ENCODE measurements around the gene GPR75.
A peak's percentile ranks its signal among the peaks of the same experiment; 100 is the strongest.
"Not testable (repeated sequence)": the region's sequence is repeated elsewhere in the genome, so short reads cannot be mapped to it uniquely, and the experiment has no call there.

The GPR75 gene

DNA sequence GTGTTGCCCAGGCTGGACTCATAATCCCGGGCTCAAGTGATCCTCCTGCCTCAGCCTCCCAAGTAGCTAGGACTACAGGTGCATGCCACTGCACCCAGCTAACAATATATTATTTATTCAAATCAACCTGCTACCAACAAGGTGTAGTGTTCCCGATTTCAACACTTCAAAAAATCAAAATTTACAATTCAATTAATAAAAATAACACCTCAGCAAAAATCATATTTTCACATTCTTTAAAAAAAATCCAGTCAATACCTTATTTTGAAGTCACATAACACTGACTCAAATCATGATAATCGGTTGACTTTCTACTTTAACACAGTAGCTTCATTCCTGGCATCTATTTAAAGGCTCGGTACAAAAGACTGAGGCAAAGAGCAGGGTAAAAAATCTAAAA, 7.2 kb downstream of the GPR75 start:
- DNase-seq (ENCODE audit: low spot score): no peak

DNA sequence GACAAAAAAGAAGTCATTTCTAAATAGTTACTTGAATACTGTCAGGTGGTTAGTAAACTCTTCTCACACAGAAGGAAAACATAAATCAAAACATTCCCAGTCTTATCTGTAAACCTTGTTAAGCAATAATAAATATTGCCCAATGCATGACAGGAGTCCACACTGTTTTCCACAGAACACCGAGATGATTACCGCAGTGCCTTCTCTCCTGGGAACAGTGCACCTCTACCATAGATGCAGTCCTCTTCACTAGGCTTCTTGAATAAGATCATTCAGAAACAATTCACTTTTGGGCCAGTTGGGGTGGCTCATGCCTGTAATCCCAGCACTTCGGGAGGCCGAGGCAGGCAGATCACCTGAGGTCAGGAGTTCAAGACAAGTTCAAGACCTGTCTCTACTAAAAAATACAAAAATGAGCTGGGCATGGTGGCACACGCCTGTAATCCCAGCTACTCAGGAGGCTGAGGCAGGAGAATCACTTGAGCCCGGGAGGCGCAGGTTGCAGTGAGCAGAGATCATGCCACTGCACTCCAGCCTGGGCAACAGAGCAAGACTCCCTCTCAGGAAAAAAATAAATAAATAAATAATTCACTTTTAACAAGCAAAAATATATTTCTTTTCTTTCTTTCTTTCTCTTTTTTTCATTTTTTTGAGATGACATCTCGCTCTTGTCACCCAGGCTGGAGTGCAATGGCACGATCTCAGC, 8.6 kb downstream of the GPR75 start:
- not testable (repeated sequence) for DNase-seq (ENCODE audit: low spot score)

DNA sequence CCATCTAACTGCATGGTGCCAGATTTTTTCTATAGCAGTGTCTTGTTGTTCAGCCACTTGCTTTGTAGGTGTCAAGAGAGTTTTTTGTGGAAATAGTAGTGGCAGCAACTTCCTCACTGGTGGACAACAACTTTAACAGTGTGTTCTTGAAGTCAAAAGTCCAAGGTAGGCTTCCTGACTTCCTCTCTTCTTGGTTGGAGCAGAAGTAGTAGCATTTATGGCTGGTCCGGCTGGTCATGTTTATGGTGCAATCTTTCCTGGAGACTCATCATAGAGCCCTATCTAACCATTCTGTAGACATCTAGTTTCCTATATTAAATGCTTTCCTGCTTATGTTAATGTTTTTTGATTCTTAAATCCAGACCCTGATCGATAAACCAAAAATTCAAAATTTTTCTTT, 11.7 kb downstream of the GPR75 start:
- DNase-seq (ENCODE audit: low spot score): no peak

DNA sequence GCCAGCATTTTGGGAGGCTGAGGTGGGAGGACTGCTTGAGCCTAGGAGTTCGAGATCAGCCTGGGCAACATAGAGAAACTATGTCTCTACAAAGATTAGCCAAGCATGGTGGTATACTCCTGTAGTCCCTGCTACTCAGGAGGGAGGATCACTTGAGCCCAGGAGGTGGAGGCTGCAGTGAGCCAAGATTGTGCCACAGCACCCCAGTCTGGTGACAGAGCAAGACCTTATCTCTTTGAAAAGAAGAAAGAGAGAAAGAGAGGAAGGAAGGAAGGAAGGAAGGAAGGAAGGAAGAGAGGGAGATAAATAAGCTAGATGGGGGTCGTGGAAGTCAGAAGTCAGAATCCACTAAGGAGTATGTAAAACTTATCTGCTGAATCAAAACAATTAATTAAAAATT, 16.2 kb downstream of the GPR75 start:
- no peak for DNase-seq (ENCODE audit: low spot score)

DNA sequence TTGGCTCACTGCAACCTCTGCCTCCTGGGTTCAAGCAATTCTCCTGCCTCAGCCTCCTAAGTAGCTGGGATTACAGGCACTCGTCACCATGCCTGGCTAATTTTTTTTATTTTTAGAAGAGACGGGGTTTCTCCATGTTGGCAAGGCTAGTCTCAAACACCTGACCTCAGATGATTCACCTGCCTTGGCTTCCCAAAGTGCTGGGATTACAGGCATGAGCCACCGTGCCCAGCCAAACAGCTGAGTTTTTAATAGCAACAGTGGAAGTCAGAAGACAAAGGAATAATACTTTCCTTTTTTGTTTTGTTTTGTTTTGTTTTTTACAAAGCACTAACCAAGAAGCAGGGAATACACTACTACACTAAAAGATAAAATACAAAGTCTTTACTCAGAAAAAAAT, 16.9 kb downstream of the GPR75 start:
- DNase-seq (ENCODE audit: low spot score): no peak

DNA sequence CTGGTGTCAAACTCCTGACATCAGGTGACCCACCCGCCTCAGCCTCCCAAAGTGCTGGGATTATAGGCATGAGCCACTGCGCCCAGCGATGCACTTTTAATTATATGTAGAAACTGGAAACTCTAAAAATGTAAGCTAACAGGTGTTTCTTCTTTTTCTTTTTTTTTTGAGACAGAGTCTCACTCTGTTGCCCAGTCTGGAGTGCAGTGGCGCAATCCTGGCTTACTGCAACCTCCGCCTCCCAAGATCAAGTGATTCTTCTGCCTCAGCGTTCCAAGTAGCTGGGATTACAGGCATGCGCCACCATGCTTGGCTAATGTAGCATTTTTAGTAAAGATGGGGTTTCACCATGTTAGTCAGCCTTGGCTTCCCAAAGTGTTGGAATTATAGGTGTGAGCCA, 18.1 kb downstream of the GPR75 start:
- not testable (repeated sequence) for DNase-seq (ENCODE audit: low spot score)

DNA sequence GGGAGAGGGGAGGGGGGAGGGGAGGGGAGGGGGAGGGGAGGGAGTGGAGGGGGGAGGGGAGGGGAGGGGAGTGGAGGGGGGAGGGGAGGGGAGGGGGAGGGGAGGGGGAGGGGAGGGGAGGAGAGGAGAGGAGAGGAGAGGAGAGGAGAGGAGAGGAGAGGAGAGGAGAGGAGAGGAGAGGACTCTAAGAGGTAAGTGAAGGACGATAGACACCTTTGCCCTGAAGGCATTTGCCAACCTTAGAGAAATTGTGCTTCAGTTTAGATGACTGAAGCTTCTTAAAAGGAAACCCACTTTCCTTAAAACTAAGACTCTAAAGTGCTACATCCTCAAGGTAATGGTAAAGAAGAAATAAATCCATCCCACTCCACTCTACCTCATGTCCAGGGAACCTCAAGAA, 19.2 kb downstream of the GPR75 start:
- no peak for DNase-seq (ENCODE audit: low spot score)

DNA sequence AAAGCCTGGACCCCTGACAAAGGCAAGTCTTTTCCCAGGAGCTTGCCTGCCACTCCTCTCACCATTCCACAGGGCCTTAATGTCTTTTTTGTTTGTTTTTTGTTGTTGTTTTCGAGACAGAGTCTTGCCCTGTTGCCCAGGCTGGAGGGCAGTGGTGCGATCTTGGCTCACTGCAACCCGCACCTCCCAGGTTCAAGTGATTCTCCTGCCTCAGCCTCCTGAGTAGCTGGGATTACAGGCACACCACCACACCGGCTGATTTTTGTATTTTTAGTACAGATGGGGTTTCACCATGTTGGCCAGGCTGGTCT, 29.8 kb downstream of the GPR75 start:
- not testable (repeated sequence) for DNase-seq (ENCODE audit: low spot score)

DNA sequence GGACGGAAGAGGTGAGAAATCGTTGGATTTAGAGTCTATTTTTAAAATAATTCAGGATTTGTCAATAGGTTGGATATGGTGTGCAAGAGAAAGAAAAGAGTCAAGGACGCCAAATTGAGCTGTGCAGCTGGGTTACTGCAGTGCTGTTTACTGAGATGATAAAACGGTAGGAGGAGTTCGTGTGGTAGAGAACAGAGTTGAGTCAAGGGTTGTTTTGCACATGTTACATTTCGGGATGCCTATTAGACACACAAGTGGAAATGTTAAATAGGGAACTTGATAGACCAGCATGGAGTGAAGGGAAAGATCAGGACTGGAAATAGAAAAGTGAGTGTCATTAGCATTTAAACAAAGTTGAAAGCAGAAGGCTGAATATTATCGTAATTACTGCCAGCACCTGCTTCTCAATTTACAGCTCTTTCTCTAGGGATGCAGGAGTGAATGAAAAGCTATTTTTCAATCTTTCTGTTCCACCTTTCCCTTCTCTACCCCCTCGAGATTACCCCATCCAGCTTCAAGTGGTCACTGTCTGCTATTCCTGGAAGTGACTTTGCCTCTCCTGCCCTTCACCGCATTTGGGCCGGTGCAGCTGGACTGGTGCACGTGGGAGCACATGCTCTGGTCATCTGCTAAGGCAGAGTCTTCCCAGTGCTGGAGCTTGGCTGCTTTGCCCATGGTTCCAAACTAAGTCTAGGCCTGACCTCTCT, 30.3 kb downstream of the GPR75 start:
- no peak for DNase-seq (ENCODE audit: low spot score)

DNA sequence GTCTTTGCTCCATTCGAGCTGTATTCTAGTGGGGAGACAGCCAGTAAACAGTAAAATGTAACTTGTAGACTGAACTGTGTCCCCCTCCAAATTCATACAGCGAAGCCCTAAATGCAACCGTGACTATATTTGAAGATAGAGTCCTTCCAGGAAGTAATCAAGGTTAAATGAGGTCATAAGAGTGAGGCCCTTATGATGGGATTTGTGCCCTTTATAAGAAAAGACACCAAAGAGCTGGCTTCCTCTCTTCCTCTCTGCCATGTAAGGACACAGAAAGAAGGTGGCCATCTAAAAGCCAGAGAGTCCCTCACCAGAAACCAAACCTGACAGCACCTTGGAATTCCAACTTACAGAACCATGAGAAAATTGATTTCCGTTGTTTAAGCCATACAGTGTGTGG, 31.4 kb downstream of the GPR75 start:
- no peak for DNase-seq (ENCODE audit: low spot score)

DNA sequence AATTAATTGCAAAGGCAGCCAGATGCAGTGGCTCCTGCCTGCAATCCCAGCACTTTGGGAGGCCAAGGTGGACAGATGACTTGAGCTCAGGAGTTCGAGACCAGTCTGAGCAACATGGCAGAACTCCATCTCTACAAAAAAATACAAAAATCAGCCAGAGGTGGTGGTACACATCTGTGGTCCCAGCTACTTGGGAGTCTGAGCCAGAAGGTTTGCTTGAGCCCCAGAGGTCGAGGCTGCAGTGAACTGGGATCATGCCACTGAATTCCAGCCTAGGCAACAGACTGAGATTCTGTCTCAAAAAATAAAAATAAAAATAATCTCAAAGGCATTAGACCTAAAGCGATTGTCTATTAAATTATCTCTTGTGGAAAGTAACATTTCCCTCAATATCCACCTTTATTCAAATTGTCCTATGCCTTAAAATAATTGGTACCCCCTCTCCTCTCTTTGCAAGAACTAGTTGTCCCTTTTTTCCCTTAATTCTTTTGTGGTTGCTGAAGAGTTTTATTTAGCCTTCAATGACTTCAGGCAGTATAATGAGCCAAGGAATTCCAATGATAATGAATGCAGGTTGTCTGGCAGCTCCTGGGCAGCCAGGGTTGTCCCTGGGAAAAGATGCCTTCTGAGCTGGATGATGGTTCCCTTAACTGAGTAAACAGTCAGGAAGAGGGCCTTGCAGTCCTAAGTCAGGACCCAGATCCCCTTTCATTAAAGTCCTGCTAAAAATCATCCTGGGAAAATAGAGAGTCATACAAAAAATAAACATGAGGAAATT, 32.2 kb downstream of the GPR75 start:
- no peak for DNase-seq (ENCODE audit: low spot score)

DNA sequence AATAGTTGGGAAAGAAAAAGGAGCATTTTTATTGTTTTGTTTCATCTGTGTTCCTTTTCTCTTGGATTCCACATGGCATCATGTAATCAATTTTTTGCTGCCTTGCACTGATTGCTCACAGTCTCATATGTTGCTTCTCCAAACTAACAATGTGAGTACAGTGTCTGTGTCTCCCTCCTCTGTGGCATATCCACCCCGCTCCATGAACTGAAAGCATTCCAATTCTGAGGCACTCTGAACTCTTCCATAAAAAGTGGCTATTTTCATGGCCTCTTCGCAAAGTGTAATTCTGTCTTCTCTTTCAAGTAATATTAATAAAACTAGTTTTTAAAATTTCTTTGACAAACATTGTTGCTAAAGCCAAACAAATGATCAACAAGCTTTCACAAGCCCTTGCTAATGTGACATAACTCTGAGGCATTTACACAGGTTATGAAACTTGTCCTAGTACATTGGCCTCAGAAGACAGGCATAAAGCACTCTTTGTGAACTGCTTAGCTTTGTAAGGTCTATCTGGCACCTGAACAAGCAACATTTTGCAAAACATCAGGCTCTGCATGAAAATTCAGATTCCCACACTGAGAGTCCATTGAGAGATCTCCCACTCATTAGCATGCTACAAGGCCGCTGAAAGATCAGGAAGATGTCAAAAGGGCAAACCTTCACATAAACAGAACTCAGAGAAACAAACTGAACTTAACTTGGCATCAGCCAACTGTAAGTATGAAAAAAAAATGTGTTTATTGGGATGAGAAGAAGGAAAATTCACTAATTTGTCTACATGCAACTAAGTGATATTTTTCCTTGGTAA, 33.0 kb downstream of the GPR75 start:
- no peak for DNase-seq (ENCODE audit: low spot score)

DNA sequence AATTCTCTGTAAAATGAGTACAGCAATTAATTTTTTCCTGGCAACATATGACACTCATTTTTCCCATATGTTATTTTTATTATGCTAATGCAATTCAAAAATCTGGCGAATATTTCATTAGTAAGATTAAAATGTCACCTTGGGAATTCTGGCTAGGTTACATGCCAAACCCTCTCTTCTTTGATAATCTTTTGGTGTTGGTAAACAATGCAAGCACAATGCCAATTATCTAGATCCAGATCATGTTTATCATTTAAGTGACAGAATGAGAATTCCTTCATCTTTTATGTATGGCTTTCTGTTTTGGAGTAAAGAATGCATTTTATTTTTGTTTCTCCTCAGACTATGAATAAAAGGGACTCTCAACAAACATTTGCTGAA, 33.7 kb downstream of the GPR75 start:
- DNase-seq (ENCODE audit: low spot score): no peak

DNA sequence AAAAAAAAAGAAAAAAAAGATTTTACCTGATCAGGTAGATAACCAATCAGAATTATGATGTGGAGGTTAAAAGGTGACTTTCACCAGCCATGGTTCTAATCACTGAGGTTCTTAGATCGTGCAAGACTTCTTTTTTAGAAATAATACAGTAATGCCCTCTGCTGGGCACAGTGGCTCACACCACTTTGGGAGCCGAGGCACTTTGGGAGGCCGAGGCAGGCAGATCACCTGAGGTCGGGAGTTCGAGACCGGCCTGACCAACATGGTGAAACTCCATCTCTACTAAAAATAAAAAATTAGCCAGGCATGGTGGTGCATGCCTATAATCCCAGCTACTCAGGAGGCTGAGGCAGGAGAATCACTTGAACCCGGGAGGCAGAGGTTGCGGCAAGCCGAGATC, 36.1 kb downstream of the GPR75 start:
- DNase-seq (ENCODE audit: low spot score): peak; percentile 52

DNA sequence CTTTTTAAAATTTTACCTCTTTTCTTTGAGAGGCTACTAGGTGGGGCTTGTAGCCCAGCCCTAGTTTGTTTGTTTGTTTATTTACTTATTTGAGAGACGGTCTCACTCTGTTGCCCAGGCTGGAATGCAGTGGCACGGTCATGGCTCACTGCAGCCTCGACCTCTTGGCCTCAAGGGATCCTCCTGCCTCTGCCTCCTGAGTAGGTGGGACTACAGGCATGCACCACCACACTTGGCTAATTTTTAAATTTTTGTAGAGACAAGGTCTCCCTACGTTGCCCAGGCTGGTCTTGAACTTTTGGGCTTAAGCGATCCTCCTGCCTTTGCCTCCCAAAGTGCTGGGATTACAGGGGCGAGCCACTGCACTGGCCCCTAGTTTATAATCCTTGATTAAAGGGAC, 38.0 kb downstream of the GPR75 start:
- DNase-seq (ENCODE audit: low spot score): no peak

DNA sequence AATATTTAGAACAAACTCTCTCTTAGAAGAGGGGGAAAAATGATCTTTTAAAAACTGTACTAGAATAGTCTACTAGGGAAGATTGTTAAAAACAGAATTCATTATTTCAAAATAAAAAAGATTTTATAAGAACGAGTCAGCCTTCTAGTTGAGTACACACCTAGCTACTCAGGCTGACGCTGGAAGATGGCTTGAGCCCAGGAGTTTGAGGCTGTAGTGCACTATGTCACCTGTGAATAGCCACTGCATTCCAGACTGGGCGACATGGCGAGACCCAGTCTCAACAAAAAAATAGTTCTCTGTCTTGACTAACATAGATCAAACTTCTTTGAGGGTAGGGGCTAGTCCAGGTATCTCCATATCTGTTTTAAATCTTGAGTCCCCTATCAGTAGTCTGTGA, 39.1 kb downstream of the GPR75 start:
- no peak for DNase-seq (ENCODE audit: low spot score)

DNA sequence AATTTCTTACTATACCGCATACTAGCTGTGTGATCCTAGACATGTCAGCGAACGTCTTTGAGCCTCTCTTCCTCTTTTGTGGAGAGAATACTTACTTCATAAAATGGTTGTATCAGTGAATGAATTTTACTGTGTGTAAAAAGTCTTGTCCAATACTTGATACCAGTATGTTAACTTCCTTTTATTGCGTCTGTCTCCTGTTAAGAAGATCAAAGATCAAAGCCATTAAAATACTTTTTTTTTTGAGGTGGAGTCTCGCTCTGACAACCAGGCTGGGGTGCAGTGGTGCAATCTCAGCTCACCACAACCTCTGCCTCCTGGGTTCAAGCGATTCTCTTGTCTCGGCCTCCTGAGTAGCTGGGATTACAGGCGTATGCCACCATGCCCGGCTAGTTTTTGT, 39.7 kb downstream of the GPR75 start:
- no peak for DNase-seq (ENCODE audit: low spot score)

DNA sequence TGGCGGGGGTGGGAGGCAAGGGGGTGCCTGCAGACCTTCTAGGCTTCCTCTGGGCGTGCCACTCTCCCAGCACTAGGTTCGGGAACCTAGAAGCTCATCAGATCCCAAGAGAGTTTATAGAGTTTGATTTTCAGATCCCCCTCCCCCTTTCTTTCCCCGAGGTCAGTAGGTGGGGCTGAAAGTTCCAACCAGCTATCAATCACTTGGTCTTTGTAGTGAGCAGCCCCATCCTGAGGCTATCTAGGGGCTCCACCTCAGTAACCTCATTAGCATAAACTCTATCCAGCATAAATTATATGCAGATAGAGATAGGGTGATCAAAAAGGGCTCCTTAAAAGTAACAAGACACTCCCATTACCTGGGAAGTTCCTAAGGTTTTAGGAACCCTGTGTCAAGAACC, 40.1 kb downstream of the GPR75 start:
- no peak for DNase-seq (ENCODE audit: low spot score)

DNA sequence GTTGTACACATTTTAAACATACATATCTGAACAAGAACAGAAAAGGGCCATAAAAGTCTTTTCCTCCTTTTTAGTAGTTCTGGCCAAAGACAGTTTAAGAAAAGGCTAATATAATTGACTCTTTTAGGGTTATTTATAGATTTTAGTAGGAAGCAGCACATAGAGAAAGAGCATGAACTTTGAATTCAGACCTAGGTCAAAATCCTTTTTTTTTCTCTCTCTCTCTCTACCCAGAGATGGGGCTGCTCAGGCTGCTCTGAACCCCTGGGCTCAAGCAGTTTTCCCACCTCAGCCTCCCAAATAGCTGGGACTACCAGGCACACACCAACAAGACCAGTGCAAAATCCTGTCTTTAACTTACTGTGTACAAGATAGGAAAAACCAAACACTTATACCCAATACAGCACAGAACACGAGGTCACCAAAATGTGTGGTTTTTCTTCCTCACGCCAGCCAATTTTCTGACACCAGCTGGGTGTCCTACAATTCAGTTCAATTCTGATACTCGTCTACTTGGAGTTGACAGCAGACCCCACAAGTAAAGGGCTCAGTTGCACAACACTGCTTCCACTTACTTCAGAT, 40.8 kb downstream of the GPR75 start:
- DNase-seq (ENCODE audit: low spot score): no peak

DNA sequence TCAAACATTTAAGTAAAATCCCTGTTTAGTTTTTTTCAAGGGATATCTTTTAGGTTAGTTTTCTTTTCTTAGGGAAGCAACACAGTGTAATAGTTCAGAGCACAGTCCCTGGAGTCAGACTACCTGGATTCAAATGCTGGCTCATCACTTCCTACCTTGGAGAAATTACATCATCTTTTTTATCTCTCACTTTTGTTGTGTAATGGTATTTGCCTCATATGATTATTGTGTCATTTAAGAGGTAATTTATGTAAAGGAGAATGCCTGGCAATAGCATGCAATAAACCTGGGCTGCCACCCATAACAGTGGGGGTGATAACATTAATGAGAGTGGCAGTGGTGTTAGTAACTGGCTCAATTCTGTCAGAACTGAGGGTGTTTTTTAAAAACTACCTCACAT, 46.6 kb downstream of the GPR75 start:
- no peak for DNase-seq (ENCODE audit: low spot score)

DNA sequence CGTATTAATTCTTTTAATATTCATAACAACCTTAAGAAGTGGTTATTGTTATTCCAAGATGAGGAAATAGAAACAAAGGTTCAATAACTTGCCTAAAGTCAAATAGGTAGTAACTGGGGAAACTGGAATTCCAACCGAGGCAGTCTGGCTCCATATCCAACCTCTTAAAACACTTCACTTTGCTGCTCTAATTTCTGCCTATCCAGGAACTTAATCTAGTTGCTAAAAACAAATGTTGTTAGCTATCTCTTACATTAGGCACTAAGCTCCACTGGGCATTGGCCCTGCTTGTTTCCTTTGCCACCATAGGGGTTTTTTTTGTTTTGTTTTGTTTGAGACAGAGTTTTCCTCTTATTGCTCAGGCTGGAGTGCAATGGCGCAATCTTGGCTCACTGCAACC, 48.2 kb downstream of the GPR75 start:
- no peak for DNase-seq (ENCODE audit: low spot score)
